Ascending aorta (tissue), 2 donors: Measurements from ENCODE around the gene KCNH5. TPM values are rescaled to one million over a fixed set of nuclear protein-coding genes. Genes with fewer than 3 reads are reported as not detected.
"Not testable (repeated sequence)": the region's sequence is repeated elsewhere in the genome, so short reads cannot be mapped to it uniquely, and the experiment has no call there.

Experiments
- DNase-seq, 2 donors: peaks; one replicate each; pipeline ENCODE4 v3.0.0-alpha.2; 2019; ENCODE audit warnings: low spot score in 2 of 2
- H3K27ac ChIP-seq, 2 donors: fragments of 200-600 bp; sonication (generic); one replicate each; pipeline ENCODE4 v1.5.1; 2016 to 2017; ENCODE audit warnings: mild to moderate bottlenecking in 1 of 2
- H3K27me3 ChIP-seq: fragments of 200-600 bp; sonication (generic); one replicate; pipeline ENCODE4 v1.5.1; 2017
- H3K36me3 ChIP-seq, 2 donors: fragments of 200-600 bp; sonication (generic); one replicate each; pipeline ENCODE4 v1.5.1; 2016
- H3K4me1 ChIP-seq, 2 donors: fragments of 200-600 bp; sonication (generic); one replicate each; pipeline ENCODE4 v1.5.1; 2016 to 2017; ENCODE audit warnings: mild to moderate bottlenecking in 1 of 2
- H3K4me3 ChIP-seq, 2 donors: fragments of 200-600 bp; sonication (generic); one replicate each; pipeline ENCODE4 v1.5.1; 2016 to 2017; ENCODE audit warnings: mild to moderate bottlenecking in 1 of 2
- H3K9me3 ChIP-seq, 2 donors: fragments of 200-600 bp; sonication (generic); one replicate each; pipeline ENCODE4 v1.5.1; 2016
- intact Hi-C: fragments of 100-400 bp; cut with DNase I; formaldehyde crosslinking; loops from one replicate; pipeline ENCODE4 v1.15.1; 2023
- total RNA-seq: library from RNA; depleted of rRNA; stranded (reverse); fragments of >200 nt; gene quantifications from one replicate; pipeline ENCODE4 v1.1.0, GENCODE V29; 2016
- TF ChIP-seq, protein P1 (sequence below), 3 experiments: fragments of 200-600 bp in 2 of 3; fragments of 450-650 bp in 1 of 3; sonication (generic) in 2 of 3; IDR thresholded peaks; one replicate each; pipeline ENCODE4 v1.5.1; 2016 to 2019; ENCODE audit warnings: antibody characterized with exemption in 3 of 3, mild to moderate bottlenecking in 1 of 3, moderate library complexity in 1 of 3

KCNH5 gene
- total RNA-seq, 1 donor from 2014 or later: not detected

DNA sequence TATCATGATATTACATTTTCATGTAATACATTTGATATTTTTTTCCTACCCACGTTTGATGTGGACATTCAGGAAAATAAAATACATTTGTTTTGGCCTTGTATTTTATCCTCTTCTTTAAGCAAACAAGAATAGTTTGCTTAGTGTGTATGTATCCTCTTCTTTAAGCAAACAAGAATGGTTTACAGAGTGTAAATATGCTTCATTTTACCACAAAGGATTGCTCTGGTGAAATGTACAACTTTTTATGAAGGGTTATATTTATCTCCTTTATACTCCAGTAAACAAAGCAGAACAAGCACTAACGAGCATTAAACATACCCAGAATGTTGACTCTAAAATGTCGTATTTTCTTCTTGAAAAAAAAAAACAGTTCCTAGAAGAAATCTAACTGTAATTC is 244.7 kb downstream of the KCNH5 start:
- no peak overlapping the region for H3K27ac ChIP-seq
- H3K27me3 ChIP-seq: no peaks in the 10 kb centered on the region
- DNase-seq: no peak
- TF ChIP-seq, protein P1, sequence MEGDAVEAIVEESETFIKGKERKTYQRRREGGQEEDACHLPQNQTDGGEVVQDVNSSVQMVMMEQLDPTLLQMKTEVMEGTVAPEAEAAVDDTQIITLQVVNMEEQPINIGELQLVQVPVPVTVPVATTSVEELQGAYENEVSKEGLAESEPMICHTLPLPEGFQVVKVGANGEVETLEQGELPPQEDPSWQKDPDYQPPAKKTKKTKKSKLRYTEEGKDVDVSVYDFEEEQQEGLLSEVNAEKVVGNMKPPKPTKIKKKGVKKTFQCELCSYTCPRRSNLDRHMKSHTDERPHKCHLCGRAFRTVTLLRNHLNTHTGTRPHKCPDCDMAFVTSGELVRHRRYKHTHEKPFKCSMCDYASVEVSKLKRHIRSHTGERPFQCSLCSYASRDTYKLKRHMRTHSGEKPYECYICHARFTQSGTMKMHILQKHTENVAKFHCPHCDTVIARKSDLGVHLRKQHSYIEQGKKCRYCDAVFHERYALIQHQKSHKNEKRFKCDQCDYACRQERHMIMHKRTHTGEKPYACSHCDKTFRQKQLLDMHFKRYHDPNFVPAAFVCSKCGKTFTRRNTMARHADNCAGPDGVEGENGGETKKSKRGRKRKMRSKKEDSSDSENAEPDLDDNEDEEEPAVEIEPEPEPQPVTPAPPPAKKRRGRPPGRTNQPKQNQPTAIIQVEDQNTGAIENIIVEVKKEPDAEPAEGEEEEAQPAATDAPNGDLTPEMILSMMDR (IDR thresholded peaks at IDR 0.05): no peak
- no peaks in the 10 kb centered on the region for H3K36me3 ChIP-seq
- no peaks in the 10 kb centered on the region for H3K9me3 ChIP-seq
- H3K4me1 ChIP-seq: no peaks in the 10 kb centered on the region
- intact Hi-C loops: no loop called here
- H3K4me3 ChIP-seq: no peak overlapping the region

DNA sequence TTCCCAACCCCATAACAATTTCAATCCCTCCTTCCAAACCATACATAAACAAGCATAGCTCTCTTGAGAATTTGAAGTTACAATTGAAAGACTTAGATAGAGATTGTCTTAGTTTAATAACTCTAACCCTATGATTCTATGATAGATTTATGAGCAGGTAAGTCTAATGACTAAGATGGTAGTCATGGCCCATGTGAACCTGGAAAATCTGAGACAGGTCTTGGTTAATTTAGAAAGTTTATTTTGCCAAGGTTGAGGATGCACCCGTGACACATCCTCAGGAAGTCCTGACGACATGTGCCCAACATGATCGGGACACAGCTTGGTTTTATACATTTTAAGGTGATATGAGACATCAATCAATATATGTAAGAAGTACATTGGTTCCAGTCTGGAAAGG is 248.8 kb downstream of the KCNH5 start:
- intact Hi-C loops: no loop called here
- Histone ChIP-seq H3K36me3 (no peaks in the 10 kb centered on the region), H3K27me3 (no peaks in the 10 kb centered on the region), H3K27ac (no peak overlapping the region), H3K4me3 (no peak overlapping the region), H3K9me3 (no peaks in the 10 kb centered on the region), H3K4me1 (no peaks in the 10 kb centered on the region)
- no peak for DNase-seq
- TF ChIP-seq, protein P1 (IDR thresholded peaks at IDR 0.05): no peak

DNA sequence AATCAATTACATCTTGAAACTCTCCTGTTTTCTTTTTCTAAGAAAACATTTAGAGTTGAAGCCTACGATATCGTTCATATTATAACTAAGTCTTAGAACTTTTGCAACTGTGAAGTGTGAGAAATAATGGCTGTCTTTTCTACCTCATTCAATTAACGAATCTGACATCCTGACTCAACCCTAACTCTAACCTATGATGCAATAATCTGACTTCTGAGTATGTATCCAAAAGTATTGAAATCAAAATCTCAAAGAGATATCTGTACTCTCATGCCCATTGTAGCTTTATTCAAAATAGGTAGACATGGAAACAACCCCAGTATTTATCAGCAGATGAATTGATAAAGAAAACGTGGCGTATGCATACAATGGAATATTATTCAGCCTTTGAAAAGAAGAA is 252.7 kb downstream of the KCNH5 start:
- Histone ChIP-seq H3K4me1 (no peaks in the 10 kb centered on the region), H3K36me3 (no peaks in the 10 kb centered on the region), H3K27ac (no peak overlapping the region), H3K27me3 (no peaks in the 10 kb centered on the region), H3K9me3 (no peaks in the 10 kb centered on the region), H3K4me3 (no peak overlapping the region)
- TF ChIP-seq, protein P1 (IDR thresholded peaks at IDR 0.05): no peak
- intact Hi-C loops: no loop called here
- DNase-seq: no peak

DNA sequence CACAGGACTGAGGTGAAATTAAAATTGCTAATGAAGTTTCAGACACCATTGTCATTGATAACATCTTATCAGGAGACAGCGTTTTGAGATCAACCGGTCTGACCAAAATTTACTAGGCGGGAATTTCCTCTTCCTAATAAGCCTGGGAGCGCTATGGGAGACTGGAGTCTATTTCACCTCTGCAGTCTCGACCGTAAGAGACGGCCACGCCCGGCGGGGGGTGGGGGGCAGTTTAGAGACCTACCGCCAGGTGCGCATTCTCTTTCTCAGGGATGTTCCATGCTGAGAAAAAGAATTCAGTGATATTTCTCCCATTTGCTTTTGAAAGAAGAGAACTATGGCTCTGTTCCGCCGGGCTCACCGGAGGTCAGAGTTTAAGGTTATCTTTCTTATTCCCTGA is 263.9 kb downstream of the KCNH5 start:
- H3K9me3 ChIP-seq, intact Hi-C loops, H3K4me1 ChIP-seq, H3K36me3 ChIP-seq, H3K4me3 ChIP-seq, H3K27me3 ChIP-seq, H3K27ac ChIP-seq, DNase-seq: not testable (repeated sequence)

DNA sequence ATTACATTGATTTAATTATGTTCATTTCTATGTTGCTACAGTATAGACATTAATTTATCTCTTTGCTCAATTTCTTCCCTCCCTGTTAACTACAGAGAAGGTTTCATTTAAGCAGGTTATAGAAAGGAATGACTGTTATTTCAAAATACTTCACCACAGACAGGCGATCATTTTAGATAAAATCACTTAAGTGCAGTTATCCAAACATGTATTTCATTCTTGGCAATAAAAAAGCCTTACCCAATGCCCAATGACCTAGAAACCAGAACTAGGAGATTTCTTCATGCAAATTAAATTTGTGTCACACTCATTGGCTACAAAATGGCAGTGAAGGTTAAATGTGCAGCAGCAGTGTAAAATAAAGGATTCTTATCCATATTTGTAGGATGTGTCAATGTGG is 266.4 kb downstream of the KCNH5 start:
- no peak overlapping the region for H3K27ac ChIP-seq
- TF ChIP-seq, protein P1 (IDR thresholded peaks at IDR 0.05): no peak
- intact Hi-C loops: no loop called here
- H3K9me3 ChIP-seq: no peaks in the 10 kb centered on the region
- no peaks in the 10 kb centered on the region for H3K4me1 ChIP-seq
- H3K27me3 ChIP-seq: no peaks in the 10 kb centered on the region
- no peak overlapping the region for H3K4me3 ChIP-seq
- no peak for DNase-seq
- H3K36me3 ChIP-seq: no peaks in the 10 kb centered on the region

DNA sequence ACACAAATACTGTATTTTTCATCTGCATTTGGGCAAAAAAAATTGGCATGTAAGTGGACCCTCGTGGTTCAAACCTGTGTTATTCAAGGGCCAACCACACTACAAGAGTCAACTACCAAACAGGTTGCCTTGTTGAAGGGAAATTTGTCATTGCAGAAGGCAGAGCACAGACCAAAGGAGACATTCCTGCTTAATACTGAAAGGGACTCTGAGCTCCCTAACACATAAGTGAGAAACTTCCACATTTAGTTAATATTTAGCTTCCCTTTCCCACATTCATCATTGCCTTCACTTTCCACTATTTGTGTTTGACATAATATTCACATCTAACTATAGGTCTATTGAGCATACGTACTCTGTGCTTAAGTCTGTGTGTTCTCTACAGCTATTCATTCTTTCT is 266.9 kb downstream of the KCNH5 start:
- Histone ChIP-seq H3K9me3 (no peaks in the 10 kb centered on the region), H3K27me3 (no peaks in the 10 kb centered on the region), H3K27ac (no peak overlapping the region), H3K4me3 (no peak overlapping the region), H3K36me3 (no peaks in the 10 kb centered on the region), H3K4me1 (no peaks in the 10 kb centered on the region)
- no peak for DNase-seq
- intact Hi-C loops: no loop called here
- TF ChIP-seq, protein P1 (IDR thresholded peaks at IDR 0.05): no peak
